Suprapubic skin (tissue), 4 donors: Measurements from ENCODE around the gene TTF2.

Experiments
- CTCF ChIP-seq, 2 donors: fragments of 200-600 bp in 1 of 2; fragments of 450-650 bp in 1 of 2; sonication (generic) in 1 of 2; IDR thresholded peaks; one replicate each; pipeline ENCODE4 v1.5.1; 2016 to 2019; ENCODE audit warnings: antibody characterized with exemption in 2 of 2, mild to moderate bottlenecking in 1 of 2, moderate library complexity in 1 of 2
- EP300 ChIP-seq: sonication (generic); formaldehyde crosslinking; IDR thresholded peaks from one replicate; pipeline ENCODE4 v1.6.1; 2017; ENCODE audit warnings: antibody characterized with exemption
- POLR2A ChIP-seq, 2 donors: fragments of 450-650 bp; IDR thresholded peaks; one replicate each; pipeline ENCODE4 v1.6.1; 2017; ENCODE audit warnings: antibody characterized with exemption in 2 of 2, mild to moderate bottlenecking in 2 of 2, moderate library complexity in 2 of 2
- POLR2AphosphoS5 ChIP-seq, 3 donors: sonication (generic); formaldehyde crosslinking; IDR thresholded peaks; one replicate each; pipeline ENCODE4 v1.6.1; 2017; ENCODE audit warnings: antibody characterized with exemption in 3 of 3

- no peak for TF ChIP-seq CTCF (IDR thresholded peaks at IDR 0.05)
- TF ChIP-seq POLR2AphosphoS5 (IDR thresholded peaks at IDR 0.05) = no peak
- TF ChIP-seq EP300 = no peak
- TF ChIP-seq POLR2A (IDR thresholded peaks at IDR 0.05) = no peak
Measured at GRCh38 chr1:117026361-117026760, 33.8 kb upstream of the TTF2 start.
